ENCODE results near the gene CES2. TPM values are rescaled to one million over a fixed set of nuclear protein-coding genes. Genes with fewer than 3 reads are reported as not detected.

CES2 gene
- total RNA-seq, 2 experiments from 2014 or later: 59.3 to 62.6 TPM

DNA sequence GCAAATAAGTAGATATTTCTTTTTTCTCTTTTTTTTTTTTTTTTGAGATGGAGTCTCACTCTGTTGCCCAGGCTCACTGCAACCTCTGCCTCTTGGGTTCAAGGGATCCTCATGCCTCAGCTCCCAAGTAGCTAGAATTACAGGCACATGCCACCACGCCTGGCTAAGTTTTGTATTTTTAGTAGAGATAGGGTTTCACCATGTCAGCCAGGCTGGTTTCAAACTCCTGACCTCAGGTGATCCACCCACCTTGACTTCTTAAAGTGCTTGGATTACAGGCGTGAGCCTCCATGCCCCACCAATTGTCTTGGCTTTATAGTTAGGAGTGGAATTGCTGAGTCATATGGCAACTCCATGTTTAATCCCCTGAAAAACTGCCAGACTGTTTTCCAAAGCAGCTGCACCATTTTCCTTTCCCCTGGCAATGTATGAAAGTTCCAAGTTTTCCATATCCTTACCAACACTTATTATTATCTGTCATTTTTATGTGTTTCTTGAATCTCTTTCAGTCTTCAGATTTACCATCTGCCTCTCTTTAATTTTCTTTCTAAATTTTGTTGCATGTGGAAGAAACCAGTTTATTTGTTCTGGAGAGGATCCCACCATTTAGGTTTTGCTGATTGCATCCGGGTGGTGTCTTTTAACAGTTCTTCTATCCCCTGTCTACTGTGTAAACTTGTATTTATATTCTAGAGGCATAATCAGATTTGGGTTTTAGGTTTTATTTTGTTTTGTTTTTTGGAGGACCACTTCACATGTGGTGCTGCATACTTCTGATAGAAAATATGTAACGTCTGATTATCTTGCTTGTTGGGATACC lies 15.9 kb downstream of the CES2 start:
- Histone ChIP-seq H3K36me3 (ENCODE audit: insufficient read depth, low read length) (no peaks in the 10 kb centered on the region), H3K4me3 (ENCODE audit: low read length) (no peak overlapping the region), H3K9me3 (ENCODE audit: control insufficient read depth in 1 of 2, insufficient read depth in 1 of 2, low read length in 2 of 2) (peaks cover 0 to 8% of the 10 kb centered on the region in 2 experiments), H3K27ac (ENCODE audit: low read depth in 1 of 2, low read length in 2 of 2) (no peak overlapping the region), H3K27me3 (ENCODE audit: control insufficient read depth in 1 of 2, insufficient read depth in 2 of 2, low read length in 2 of 2) (peaks cover 25% of the 10 kb centered on the region in 2 experiments), H3K4me1 (ENCODE audit: insufficient read depth, low read length) (peaks cover 26% of the 10 kb centered on the region)
- POLR2A ChIA-PET: interaction anchor here (0.7 kb wide), 1 partner anchor 164 kb away, joined by 3 read pairs; no protein-coding TSS in a partner anchor
- Mint-ChIP-seq H3K27me3 (peaks cover 63% of the 10 kb centered on the region), H3K36me3 (ENCODE audit: low read depth) (no peaks in the 10 kb centered on the region), H3K27ac (no peak overlapping the region), H3K9me3 (no peaks in the 10 kb centered on the region), H3K4me1 (ENCODE audit: low read depth) (peaks cover 20% of the 10 kb centered on the region), H3K4me3 (no peak overlapping the region)
- ATAC-seq (ENCODE audit: poor library complexity) (no peak), DNase-seq (no peak)
- intact Hi-C loops (cut with DNase I, micrococcal nuclease): loop anchor here in 1 of 2 experiments (5.0 kb wide), 1 partner anchor 54 kb away; no protein-coding TSS in a partner anchor
- TF ChIP-seq, protein P1, sequence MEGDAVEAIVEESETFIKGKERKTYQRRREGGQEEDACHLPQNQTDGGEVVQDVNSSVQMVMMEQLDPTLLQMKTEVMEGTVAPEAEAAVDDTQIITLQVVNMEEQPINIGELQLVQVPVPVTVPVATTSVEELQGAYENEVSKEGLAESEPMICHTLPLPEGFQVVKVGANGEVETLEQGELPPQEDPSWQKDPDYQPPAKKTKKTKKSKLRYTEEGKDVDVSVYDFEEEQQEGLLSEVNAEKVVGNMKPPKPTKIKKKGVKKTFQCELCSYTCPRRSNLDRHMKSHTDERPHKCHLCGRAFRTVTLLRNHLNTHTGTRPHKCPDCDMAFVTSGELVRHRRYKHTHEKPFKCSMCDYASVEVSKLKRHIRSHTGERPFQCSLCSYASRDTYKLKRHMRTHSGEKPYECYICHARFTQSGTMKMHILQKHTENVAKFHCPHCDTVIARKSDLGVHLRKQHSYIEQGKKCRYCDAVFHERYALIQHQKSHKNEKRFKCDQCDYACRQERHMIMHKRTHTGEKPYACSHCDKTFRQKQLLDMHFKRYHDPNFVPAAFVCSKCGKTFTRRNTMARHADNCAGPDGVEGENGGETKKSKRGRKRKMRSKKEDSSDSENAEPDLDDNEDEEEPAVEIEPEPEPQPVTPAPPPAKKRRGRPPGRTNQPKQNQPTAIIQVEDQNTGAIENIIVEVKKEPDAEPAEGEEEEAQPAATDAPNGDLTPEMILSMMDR (IDR thresholded peaks at IDR 0.05): no peak
- CTCF ChIA-PET: interaction anchor here (1.6 kb wide), 1 partner anchor 10 kb away, joined by 4 read pairs; the partner anchor contains the start of gene CES3

DNA sequence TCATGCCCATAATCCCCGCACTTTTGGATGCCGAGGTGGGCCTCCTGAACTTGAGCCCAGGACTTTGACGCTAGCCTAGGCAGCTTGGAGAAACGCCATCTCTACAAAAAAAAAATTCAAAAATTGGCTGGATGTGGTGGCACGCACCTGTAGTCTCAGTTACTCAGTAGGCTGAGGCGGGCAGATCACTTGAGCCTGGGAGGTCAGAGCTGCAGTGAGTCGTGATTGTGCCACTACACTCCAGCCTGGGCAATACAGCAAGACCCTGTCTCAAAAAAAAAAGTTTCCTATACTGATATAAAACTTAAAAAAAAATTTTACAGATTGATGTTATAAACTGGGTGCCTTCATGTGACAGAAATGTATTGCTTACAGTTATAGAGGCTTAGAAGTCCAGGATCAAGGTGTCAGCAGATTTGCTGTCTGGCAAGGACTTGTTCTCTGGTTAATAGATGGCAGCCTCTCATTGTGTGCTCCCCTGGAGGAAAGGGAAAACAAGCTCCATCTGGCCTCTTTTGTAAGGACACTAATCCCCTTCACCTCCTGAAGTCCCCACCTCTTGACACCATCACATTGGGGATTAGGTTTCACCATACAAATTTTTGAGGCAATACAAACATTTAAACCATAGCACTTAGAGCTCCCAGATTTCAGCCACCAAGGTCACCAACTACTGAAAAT lies 17.3 kb downstream of the CES2 start:
- no peak for DNase-seq
- H3K27me3 ChIP-seq (ENCODE audit: control insufficient read depth in 1 of 2, insufficient read depth in 2 of 2, low read length in 2 of 2): peaks cover 25% of the 10 kb centered on the region in 2 experiments
- TF ChIP-seq, protein P1 (IDR thresholded peaks at IDR 0.05): no peak
- peaks cover 61% of the 10 kb centered on the region for H3K27me3 Mint-ChIP-seq
- no peak overlapping the region for H3K4me3 Mint-ChIP-seq
- H3K36me3 Mint-ChIP-seq (ENCODE audit: low read depth): no peaks in the 10 kb centered on the region
- peaks cover 0 to 8% of the 10 kb centered on the region in 2 experiments for H3K9me3 ChIP-seq (ENCODE audit: control insufficient read depth in 1 of 2, insufficient read depth in 1 of 2, low read length in 2 of 2)
- H3K4me3 ChIP-seq (ENCODE audit: low read length): no peak overlapping the region
- no peaks in the 10 kb centered on the region for H3K36me3 ChIP-seq (ENCODE audit: insufficient read depth, low read length)
- intact Hi-C loops (cut with DNase I, micrococcal nuclease): loop anchor here in 1 of 2 experiments (5.0 kb wide), 1 partner anchor 55 kb away; no protein-coding TSS in a partner anchor
- ChIA-PET POLR2A (interaction anchor here (0.6 kb wide), 1 partner anchor 245 kb away, joined by 5 read pairs; no protein-coding TSS in a partner anchor), CTCF (interaction anchor here (0.9 to 1.0 kb wide), 2 partner anchors 57 to 513 kb away, joined by 3 read pairs; no protein-coding TSS in a partner anchor)
- ATAC-seq (ENCODE audit: poor library complexity): no peak
- no peaks in the 10 kb centered on the region for H3K9me3 Mint-ChIP-seq
- H3K4me1 Mint-ChIP-seq (ENCODE audit: low read depth): peaks cover 13% of the 10 kb centered on the region
- H3K4me1 ChIP-seq (ENCODE audit: insufficient read depth, low read length): peaks cover 21% of the 10 kb centered on the region
- H3K27ac ChIP-seq (ENCODE audit: low read depth in 1 of 2, low read length in 2 of 2): no peak overlapping the region
- H3K27ac Mint-ChIP-seq: no peak overlapping the region

DNA sequence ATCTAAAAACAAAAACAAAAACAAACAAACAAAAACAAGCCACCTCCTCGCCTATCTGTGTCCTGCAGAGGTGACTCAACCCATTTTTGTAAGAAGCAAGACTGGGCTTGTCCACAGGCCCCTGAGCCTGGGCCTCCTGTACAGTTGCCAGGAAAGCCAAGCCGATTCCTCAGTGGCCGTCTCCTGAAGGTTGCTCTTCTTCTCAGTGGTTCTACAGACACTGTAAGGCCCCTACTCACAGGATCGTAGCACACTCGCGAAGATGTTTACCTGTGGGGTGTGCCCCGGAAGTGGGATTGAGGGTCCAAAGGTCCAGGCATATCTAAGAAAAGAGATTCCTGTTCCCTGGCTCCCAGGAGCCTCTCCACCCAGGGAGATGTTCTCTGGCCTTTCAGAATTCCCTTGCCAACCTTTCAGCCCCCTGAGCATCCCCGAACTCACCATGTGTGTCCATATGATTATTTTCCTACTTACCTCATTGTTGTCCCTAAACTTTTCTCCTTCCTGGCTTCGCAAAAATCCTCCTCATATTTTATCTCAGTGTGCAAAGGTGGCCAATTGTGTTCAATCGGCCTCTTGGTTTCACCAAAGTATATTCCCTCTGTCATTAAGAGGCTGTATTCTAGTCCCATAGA lies 18.3 kb downstream of the CES2 start:
- Mint-ChIP-seq H3K9me3 (no peaks in the 10 kb centered on the region), H3K27me3 (peaks cover 53% of the 10 kb centered on the region), H3K4me1 (ENCODE audit: low read depth) (peaks cover 6% of the 10 kb centered on the region), H3K27ac (no peak overlapping the region), H3K36me3 (ENCODE audit: low read depth) (no peaks in the 10 kb centered on the region), H3K4me3 (no peak overlapping the region)
- ChIA-PET POLR2A (interaction anchor here (0.6 to 1.6 kb wide), 2 partner anchors 197 to 207 kb away, joined by 4 to 5 read pairs; partner anchors contain the start of genes B3GNT9, FBXL8 and TRADD), CTCF (interaction anchor here (0.6 to 1.3 kb wide), 8 partner anchors 15 to 254 kb away, joined by 3 to 5 read pairs (median 3); no protein-coding TSS in a partner anchor)
- Histone ChIP-seq H3K27ac (ENCODE audit: low read depth in 1 of 2, low read length in 2 of 2) (no peak overlapping the region), H3K27me3 (ENCODE audit: control insufficient read depth in 1 of 2, insufficient read depth in 2 of 2, low read length in 2 of 2) (peaks cover 21 to 22% of the 10 kb centered on the region in 2 experiments), H3K36me3 (ENCODE audit: insufficient read depth, low read length) (no peaks in the 10 kb centered on the region), H3K9me3 (ENCODE audit: control insufficient read depth in 1 of 2, insufficient read depth in 1 of 2, low read length in 2 of 2) (peaks cover 0 to 5% of the 10 kb centered on the region in 2 experiments), H3K4me3 (ENCODE audit: low read length) (no peak overlapping the region), H3K4me1 (ENCODE audit: insufficient read depth, low read length) (peaks cover 11% of the 10 kb centered on the region)
- intact Hi-C loops (cut with DNase I, micrococcal nuclease): loop anchor here (1.0 to 5.0 kb wide), 3 partner anchors 56 to 232 kb away; no protein-coding TSS in a partner anchor
- TF ChIP-seq, protein P1 (IDR thresholded peaks at IDR 0.05): no peak
- DNase-seq (no peak), ATAC-seq (ENCODE audit: poor library complexity) (no peak)
